ENCODE results near the gene DNPH1. TPM values are rescaled to one million over a fixed set of nuclear protein-coding genes. Genes with fewer than 3 reads are reported as not detected.

DNPH1 gene
- total RNA-seq, 1 experiment from 2014 or later, result 91.0 TPM

- no TSS peak for BruUV-seq (replicated peaks)
- intact Hi-C loops (cut with micrococcal nuclease), result no loop called here
- H3K4me1 Mint-ChIP-seq (ENCODE audit: insufficient read depth, unreplicated experiment), result no peaks in the 10 kb centered on the region
- H3K27ac Mint-ChIP-seq (ENCODE audit: low read depth, unreplicated experiment), result no peak overlapping the region
- CTCF ChIA-PET, result no interaction called here
- POLR2A ChIA-PET, result interaction anchor here (0.7 kb wide), 1 partner anchor 239 kb away, joined by 4 read pairs; no protein-coding TSS in a partner anchor
- H3K27me3 Mint-ChIP-seq (ENCODE audit: insufficient read depth, unreplicated experiment), result peaks cover 21% of the 10 kb centered on the region
- no peak overlapping the region for H3K4me3 Mint-ChIP-seq (ENCODE audit: unreplicated experiment)
- TF ChIP-seq CTCF (IDR thresholded peaks at IDR 0.05; ENCODE audit: unreplicated experiment), result no peak
- H3K9me3 Mint-ChIP-seq (ENCODE audit: unreplicated experiment), result no peaks in the 10 kb centered on the region
- no peak for DNase-seq (ENCODE audit: unreplicated experiment)
- no peaks in the 10 kb centered on the region for H3K36me3 Mint-ChIP-seq (ENCODE audit: insufficient read depth, unreplicated experiment)
Measured at GRCh38 chr6:43258180-43258579, 28.9 kb upstream of the DNPH1 start.

GRCh38 chr6:43257367-43258145, 28.3 kb upstream of the DNPH1 start:
- intact Hi-C loops (cut with micrococcal nuclease), result no loop called here
- BruUV-seq (replicated peaks), result no TSS peak
- no peaks in the 10 kb centered on the region for H3K9me3 Mint-ChIP-seq (ENCODE audit: unreplicated experiment)
- H3K4me1 Mint-ChIP-seq (ENCODE audit: insufficient read depth, unreplicated experiment), result no peaks in the 10 kb centered on the region
- CTCF ChIA-PET, result no interaction called here
- TF ChIP-seq CTCF (IDR thresholded peaks at IDR 0.05; ENCODE audit: unreplicated experiment), result no peak
- H3K4me3 Mint-ChIP-seq (ENCODE audit: unreplicated experiment), result no peak overlapping the region
- POLR2A ChIA-PET, result no interaction called here
- H3K36me3 Mint-ChIP-seq (ENCODE audit: insufficient read depth, unreplicated experiment), result no peaks in the 10 kb centered on the region
- no peak for DNase-seq (ENCODE audit: unreplicated experiment)
- peaks cover 27% of the 10 kb centered on the region for H3K27me3 Mint-ChIP-seq (ENCODE audit: insufficient read depth, unreplicated experiment)
- H3K27ac Mint-ChIP-seq (ENCODE audit: low read depth, unreplicated experiment), result no peak overlapping the region

- Mint-ChIP-seq H3K4me3 (ENCODE audit: unreplicated experiment) (no peak overlapping the region), H3K4me1 (ENCODE audit: insufficient read depth, unreplicated experiment) (no peaks in the 10 kb centered on the region), H3K36me3 (ENCODE audit: insufficient read depth, unreplicated experiment) (no peaks in the 10 kb centered on the region), H3K27ac (ENCODE audit: low read depth, unreplicated experiment) (no peak overlapping the region), H3K27me3 (ENCODE audit: insufficient read depth, unreplicated experiment) (peaks cover 34% of the 10 kb centered on the region), H3K9me3 (ENCODE audit: unreplicated experiment) (no peaks in the 10 kb centered on the region)
- ChIA-PET POLR2A (no interaction called here), CTCF (interaction anchor here (0.6 to 0.7 kb wide), 3 partner anchors 18 to 249 kb away, joined by 3 read pairs; no protein-coding TSS in a partner anchor)
- BruUV-seq (replicated peaks), result no TSS peak
- intact Hi-C loops (cut with micrococcal nuclease), result no loop called here
- TF ChIP-seq CTCF (IDR thresholded peaks at IDR 0.05; ENCODE audit: unreplicated experiment), result no peak
- DNase-seq (ENCODE audit: unreplicated experiment), result no peak
Measured at GRCh38 chr6:43256670-43257366, 27.5 kb upstream of the DNPH1 start.

GRCh38 chr6:43255408-43256054, 26.2 kb upstream of the DNPH1 start:
- H3K4me3 Mint-ChIP-seq (ENCODE audit: unreplicated experiment), result no peak overlapping the region
- no TSS peak for BruUV-seq (replicated peaks)
- no peaks in the 10 kb centered on the region for H3K4me1 Mint-ChIP-seq (ENCODE audit: insufficient read depth, unreplicated experiment)
- H3K27me3 Mint-ChIP-seq (ENCODE audit: insufficient read depth, unreplicated experiment), result peaks cover 47% of the 10 kb centered on the region
- no peak overlapping the region for H3K27ac Mint-ChIP-seq (ENCODE audit: low read depth, unreplicated experiment)
- intact Hi-C loops (cut with micrococcal nuclease), result no loop called here
- ChIA-PET CTCF (interaction anchor here (0.6 to 1.0 kb wide), 2 partner anchors 26 to 1876 kb away, joined by 3 read pairs; no protein-coding TSS in a partner anchor), POLR2A (no interaction called here)
- DNase-seq (ENCODE audit: unreplicated experiment), result no peak
- no peaks in the 10 kb centered on the region for H3K9me3 Mint-ChIP-seq (ENCODE audit: unreplicated experiment)
- no peak for TF ChIP-seq CTCF (IDR thresholded peaks at IDR 0.05; ENCODE audit: unreplicated experiment)
- H3K36me3 Mint-ChIP-seq (ENCODE audit: insufficient read depth, unreplicated experiment), result no peaks in the 10 kb centered on the region
